ENCODE data around the gene GRB10.

The GRB10 gene

GRCh38 chr7:50782375-50783208 is at the start of gene GRB10:
TSS of gene GRB10 (minus strand) at chr7:50782896. CDS start at chr7:50732322, 50,574 bp downstream.
- peak in 1 of 2 donors; percentile 7 for DNase-seq (ENCODE audit: low read depth in 2 of 2)

- DNase-seq (ENCODE audit: low read depth in 2 of 2): no peak
These were observed 46.1 kb upstream of the GRB10 start for GRCh38 chr7:50828801-50829200.

DNA sequence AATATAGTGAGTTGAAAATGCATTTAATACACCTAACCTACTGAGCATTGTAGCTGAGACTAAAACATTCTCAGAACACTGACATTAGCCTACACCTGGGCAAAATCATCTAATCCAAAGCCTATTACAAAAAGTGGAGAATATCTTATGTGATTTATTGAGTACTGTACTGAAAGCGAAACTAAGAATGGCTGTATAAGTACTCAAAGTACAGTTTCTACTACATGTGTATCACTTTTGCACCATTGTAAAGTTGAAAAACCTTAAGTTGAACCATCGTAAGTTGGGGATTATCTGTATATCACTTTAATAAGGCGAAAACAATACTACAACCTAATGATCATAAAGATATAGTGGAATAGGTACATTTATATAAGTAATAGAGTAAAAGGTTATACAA is 45.4 kb upstream of the GRB10 start:
- DNase-seq (ENCODE audit: low read depth in 2 of 2): no peak

GRCh38 chr7:50827281-50827680 is 44.6 kb upstream of the GRB10 start:
- no peak for DNase-seq (ENCODE audit: low read depth in 2 of 2)

DNA sequence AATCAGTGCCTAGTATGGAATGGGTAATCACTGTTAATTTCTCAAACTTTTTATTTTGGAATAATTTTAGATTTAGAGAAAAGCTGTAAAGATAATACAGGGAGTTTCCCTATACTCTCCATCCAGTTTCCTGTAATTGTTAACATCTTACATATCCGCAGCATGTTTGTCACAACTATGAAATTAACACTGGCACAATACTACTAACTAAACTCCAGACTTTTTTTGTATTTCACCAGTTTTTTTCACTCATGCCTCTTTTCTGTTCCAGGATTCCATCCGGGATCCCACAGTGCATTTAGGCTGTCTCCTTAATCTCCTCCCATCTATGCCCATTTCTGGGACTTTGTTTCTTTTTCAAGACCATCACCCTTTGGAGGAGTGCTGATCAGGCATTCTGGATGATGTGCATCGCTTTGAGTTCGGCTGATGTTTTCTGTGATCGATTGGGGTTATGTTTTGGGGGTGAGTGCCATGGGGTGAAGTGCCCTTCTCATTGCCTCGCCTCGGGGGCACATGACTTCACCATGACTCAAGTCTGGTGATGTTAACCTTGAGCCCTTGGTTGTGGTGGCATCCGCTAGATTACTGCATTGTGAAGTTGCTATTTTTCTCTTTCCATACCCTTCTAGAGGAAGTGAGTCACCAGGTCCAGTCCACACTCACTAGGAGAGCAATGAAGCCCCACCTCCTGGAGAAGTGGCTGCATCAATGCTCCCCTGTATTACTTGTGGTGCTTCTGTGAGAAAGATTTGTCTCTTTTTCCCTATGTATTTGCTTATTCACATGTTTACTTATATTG is 43.9 kb upstream of the GRB10 start:
- peak in 1 of 2 donors; percentile 5 for DNase-seq (ENCODE audit: low read depth in 2 of 2)

DNA sequence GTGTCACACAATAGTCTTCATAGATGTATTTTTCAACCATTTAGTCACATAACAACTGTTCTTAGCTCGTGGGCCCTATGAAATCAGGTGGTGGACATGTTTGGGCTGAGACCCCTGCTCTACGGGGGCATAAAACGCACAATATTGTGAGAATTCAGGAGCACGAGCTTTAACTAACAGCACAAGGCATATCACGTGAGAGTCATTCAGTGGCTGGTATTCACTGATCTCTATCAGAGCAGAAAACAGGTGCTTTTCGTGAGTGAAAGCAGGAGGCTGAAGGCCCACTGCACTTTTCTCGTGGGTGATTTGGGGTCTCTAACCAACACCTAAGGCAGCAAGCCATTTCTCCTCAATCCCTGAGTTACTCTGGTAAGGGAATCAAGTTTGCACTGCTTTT is 42.8 kb upstream of the GRB10 start:
- no peak for DNase-seq (ENCODE audit: low read depth in 2 of 2)

DNA sequence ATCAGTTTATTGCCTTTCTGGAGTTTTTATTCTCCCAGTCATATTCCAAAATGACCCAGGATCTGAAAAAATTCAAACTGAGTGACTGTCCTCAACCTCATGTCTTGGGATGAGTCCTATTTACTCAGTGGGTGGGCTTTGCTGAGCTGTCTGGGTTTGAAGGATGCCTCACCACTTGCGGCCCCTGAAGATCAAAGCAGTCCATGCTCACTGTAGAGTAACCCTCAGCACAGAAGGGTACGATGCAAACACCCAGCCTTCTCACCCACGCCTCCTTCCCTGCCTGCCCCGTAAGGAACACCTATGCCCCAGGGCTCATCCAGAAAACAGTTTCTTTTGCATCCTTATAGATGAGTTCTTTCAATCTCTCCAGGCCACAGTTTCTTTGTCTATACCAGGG is 42.2 kb upstream of the GRB10 start:
- no peak for DNase-seq (ENCODE audit: low read depth in 2 of 2)

- no peak for DNase-seq (ENCODE audit: low read depth in 2 of 2)
These were observed 40.0 kb upstream of the GRB10 start for GRCh38 chr7:50822706-50823105.

- no peak for DNase-seq (ENCODE audit: low read depth in 2 of 2)
These were observed 39.4 kb upstream of the GRB10 start for GRCh38 chr7:50822110-50822509.

DNA sequence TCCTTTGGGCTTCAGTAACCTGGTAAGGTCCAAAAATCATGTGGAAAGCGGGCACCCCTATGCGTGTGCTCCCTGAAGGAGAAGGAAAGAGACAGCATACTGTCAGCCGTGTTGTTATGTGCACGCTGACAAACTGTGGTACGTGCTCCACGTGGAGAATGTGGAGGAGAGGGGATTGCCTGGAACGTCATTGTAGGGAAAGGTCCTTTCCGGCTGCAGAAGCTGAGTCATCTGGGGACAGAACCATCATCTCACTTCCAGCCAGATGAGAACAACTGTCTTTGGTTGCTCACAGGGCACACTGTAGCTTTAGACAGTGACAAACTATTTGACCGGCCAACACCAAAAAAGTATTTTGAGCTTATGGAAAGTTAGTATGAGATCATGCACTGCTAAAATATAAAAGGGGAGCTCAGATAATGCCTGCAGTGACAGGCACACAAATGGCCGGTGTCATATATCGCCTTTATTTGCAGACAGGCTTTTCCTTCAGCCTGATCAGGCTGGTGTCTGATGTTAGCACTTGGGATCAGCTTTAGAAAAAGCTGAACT is 38.8 kb upstream of the GRB10 start:
- no peak for DNase-seq (ENCODE audit: low read depth in 2 of 2)

DNA sequence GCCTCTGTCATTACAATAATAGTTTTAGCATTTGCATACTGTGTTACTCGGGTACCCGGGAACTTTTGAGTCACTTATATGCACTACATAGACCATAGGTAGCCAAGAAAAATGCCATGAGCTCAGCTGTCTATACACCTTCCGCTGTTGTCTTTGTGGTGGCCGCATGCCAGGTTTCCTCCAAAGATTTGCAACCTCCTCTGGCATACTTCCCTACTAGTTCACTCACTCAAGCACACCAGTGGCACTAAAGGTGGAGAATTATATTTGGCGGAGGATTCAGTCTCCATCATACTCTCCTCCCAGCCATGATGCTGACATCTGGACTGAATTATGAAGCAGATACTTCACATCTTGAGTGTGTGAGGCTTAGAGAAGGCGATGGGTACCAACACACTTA is 35.6 kb upstream of the GRB10 start:
- DNase-seq (ENCODE audit: low read depth in 2 of 2): no peak

- no peak for DNase-seq (ENCODE audit: low read depth in 2 of 2)
These were observed 34.9 kb upstream of the GRB10 start for GRCh38 chr7:50817561-50817960.

DNA sequence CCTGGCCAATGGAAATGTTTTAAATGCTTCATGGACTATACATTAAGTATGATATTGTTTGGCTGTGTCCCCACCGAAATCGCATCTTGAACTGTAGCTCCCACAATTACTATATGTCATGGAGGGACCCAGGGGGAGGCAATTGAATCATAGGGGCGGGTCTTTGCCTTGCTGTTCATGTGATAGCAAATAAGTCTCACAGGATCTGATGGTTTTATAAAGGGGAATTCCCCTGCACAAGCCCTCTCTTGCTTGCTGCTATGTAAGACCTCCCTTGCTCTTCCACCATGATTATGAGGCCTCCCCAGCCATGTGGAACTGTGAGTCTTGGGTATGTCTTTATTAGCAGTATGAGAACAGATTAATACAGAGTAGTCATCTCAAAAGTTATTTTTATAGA is 32.4 kb upstream of the GRB10 start:
- no peak for DNase-seq (ENCODE audit: low read depth in 2 of 2)

DNA sequence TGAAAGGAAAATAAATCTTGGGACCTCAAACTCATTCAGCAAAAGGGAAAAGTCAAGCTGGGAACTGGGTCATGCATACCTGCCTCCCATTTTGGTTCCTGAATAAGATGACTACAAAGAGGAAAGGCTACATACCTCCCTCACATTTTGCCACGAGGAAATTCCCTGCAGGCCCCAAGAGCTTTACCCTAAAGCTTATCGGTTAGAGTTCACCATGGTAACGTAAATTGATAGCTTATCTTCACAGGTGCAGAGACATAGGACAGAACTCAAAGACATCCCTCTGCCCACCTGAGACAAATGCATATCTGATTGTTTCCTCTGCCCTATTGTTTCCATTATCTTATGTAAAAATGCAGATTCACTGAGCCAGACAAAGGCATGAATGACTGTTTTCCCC is 31.5 kb upstream of the GRB10 start:
- no peak for DNase-seq (ENCODE audit: low read depth in 2 of 2)

DNA sequence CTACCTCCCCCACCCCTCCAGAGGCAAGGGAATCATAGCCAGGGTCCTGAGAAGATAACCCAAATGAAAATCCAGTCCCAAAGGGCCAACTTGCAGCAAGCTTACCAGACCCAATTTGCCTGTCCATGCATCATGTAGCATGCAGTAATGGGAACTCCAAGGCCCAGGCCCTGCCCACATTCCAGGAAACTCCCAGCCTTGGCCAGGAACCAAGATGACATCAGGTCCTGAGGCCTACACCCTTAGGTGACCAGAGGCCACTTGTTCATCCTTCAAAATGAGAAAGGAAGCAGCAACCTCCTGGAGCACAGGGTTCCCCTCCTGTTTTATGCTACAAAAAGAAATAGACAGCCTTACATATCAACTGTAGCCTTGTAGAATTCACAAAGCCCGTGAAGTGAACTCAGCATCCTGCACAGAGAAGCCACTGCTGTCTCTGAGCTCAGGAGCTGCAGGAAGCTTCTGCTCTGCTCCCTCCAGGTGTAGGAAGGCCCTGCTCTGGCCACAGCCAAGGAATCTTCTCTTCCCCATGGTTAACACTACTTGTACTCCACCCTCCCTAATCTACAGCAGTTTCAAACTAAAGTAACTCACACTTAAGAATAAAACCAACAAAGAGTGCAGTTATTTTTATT is 30.3 kb upstream of the GRB10 start:
- DNase-seq (ENCODE audit: low read depth in 2 of 2): no peak

- no peak for DNase-seq (ENCODE audit: low read depth in 2 of 2)
These were observed 29.4 kb upstream of the GRB10 start for GRCh38 chr7:50812094-50812493.

DNA sequence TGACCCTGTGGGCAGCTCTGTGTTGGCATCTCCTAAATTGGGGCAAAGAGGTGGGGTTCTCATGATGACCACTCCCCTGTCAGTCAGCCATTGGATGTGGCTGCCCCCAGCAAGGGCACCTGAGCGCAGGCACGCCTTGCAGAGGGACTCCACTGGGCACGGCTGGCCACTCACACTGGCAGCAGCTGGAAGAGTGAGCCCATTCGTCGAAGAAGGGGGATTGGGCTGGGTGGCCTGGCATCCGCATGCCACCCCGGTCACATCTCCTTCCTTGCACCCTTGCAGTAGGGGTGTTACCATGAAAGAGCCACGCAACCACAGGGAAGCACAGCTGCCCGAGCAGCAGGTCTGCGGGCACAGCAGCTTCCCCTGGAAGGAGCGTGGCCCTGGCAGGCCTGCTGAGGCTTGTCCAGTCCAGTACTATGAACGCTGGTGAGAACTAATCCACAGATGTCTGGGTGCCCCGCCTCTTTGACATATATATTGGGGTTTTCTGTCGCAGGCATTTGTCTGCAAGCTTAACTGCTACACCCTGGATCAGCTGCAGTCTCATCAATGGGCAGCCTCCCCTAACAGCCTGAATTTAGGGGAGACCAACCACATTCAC is 25.7 kb upstream of the GRB10 start:
- DNase-seq (ENCODE audit: low read depth in 2 of 2): no peak

GRCh38 chr7:50807026-50807730 is 24.5 kb upstream of the GRB10 start:
- no peak for DNase-seq (ENCODE audit: low read depth in 2 of 2)

DNA sequence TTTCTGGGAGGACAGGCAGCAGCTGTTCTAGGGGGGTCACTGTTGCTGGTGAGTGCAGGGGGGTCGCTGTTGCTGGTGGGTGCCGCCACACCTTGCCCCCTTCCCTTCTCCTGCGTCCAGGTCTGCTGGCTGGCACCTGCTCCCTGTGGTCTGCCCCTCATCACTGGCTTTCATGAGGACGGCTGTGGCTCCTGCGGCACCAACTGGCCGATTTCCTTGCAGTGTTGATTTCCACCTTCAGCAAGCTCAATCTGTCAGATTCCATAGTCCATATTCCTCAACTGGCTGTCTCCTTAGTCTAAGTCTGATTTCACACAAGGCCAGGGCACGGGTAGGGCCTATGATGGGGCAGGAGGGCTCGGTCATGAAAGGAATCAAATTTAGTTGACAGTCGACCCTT is 23.4 kb upstream of the GRB10 start:
- DNase-seq (ENCODE audit: low read depth in 2 of 2): no peak

GRCh38 chr7:50805447-50806125 is 22.9 kb upstream of the GRB10 start:
- DNase-seq (ENCODE audit: low read depth in 2 of 2): no peak
